ACC112 (cell line): Measurements from ENCODE around the gene ITPR2.

ENCODE experiments used
- H2AFZ ChIP-seq: fragments of 200-600 bp; sonication (generic); one replicate; pipeline ENCODE4 v1.6.0; 2017; ENCODE audit warnings: antibody characterized with exemption, low read length; ENCODE audit not compliant: unreplicated experiment
- H3K27ac ChIP-seq: fragments of 200-600 bp; sonication (generic); 2 replicates; pipeline ENCODE4 v1.5.1; 2014; ENCODE audit warnings: low read depth, mild to moderate bottlenecking, antibody characterized with exemption, low read length, moderate library complexity
- H3K27me3 ChIP-seq: fragments of 200-600 bp; sonication (generic); 2 replicates; pipeline ENCODE4 v1.6.1; 2014; ENCODE audit warnings: mild to moderate bottlenecking, antibody characterized with exemption, low read length, moderate library complexity, mixed read lengths; ENCODE audit not compliant: insufficient read depth
- H3K36me3 ChIP-seq: fragments of 200-600 bp; sonication (generic); 2 replicates; pipeline ENCODE4 v1.6.1; 2016; ENCODE audit warnings: mild to moderate bottlenecking, antibody characterized with exemption, low read length, moderate library complexity, mixed read lengths; ENCODE audit not compliant: insufficient read depth
- H3K4me1 ChIP-seq: fragments of 200-600 bp; sonication (generic); one replicate; pipeline ENCODE4 v1.6.1; 2016; ENCODE audit warnings: low read length, mixed read lengths; ENCODE audit not compliant: insufficient read depth, unreplicated experiment, control insufficient read depth
- H3K4me3 ChIP-seq: fragments of 200-600 bp; sonication (generic); 2 replicates; pipeline ENCODE4 v1.5.1; 2014; ENCODE audit warnings: mild to moderate bottlenecking, low read depth, low read length
- H3K79me2 ChIP-seq: fragments of 200-600 bp; sonication (generic); one replicate; pipeline ENCODE4 v1.6.0; 2016; ENCODE audit warnings: low read length; ENCODE audit not compliant: control insufficient read depth, unreplicated experiment, insufficient read depth

Gene ITPR2

GRCh38 chr12:26833743-26834490 lies 923 bp upstream of the ITPR2 start:
- H2AFZ ChIP-seq: peak overlapping the region; percentile 16
- H3K27ac ChIP-seq: no peak overlapping the region
- peaks cover 19% of the 10 kb centered on the region for H3K79me2 ChIP-seq
- H3K36me3 ChIP-seq: no peaks in the 10 kb centered on the region
- H3K4me1 ChIP-seq: peaks cover 3% of the 10 kb centered on the region
- H3K27me3 ChIP-seq: no peaks in the 10 kb centered on the region
- H3K4me3 ChIP-seq: peak overlapping the region; percentile 86

- peaks cover 3% of the 10 kb centered on the region for H3K4me1 ChIP-seq
- H3K79me2 ChIP-seq: peaks cover 19% of the 10 kb centered on the region
- H2AFZ ChIP-seq: peak overlapping the region; percentile 53
- no peaks in the 10 kb centered on the region for H3K36me3 ChIP-seq
- peak overlapping the region; percentile 86 for H3K4me3 ChIP-seq
- H3K27me3 ChIP-seq: no peaks in the 10 kb centered on the region
- peak overlapping the region; percentile 88 for H3K27ac ChIP-seq
These were observed 808 bp downstream of the ITPR2 start for GRCh38 chr12:26831951-26832821.

- Histone ChIP-seq H3K4me1 (peaks cover 3% of the 10 kb centered on the region), H3K27ac (no peak overlapping the region), H3K4me3 (no peak overlapping the region), H3K36me3 (no peaks in the 10 kb centered on the region), H3K79me2 (peaks cover 19% of the 10 kb centered on the region), H3K27me3 (no peaks in the 10 kb centered on the region), H2AFZ (no peak overlapping the region)
These were observed 2.0 kb downstream of the ITPR2 start for GRCh38 chr12:26830783-26831551.

- H2AFZ ChIP-seq: no peak overlapping the region
- peaks cover 19% of the 10 kb centered on the region for H3K79me2 ChIP-seq
- H3K27ac ChIP-seq: no peak overlapping the region
- no peak overlapping the region for H3K4me3 ChIP-seq
- H3K36me3 ChIP-seq: no peaks in the 10 kb centered on the region
- peaks cover 3% of the 10 kb centered on the region for H3K4me1 ChIP-seq
- H3K27me3 ChIP-seq: no peaks in the 10 kb centered on the region
These were observed 2.6 kb downstream of the ITPR2 start for GRCh38 chr12:26830363-26830762.

- no peak overlapping the region for H2AFZ ChIP-seq
- no peaks in the 10 kb centered on the region for H3K36me3 ChIP-seq
- H3K79me2 ChIP-seq: peaks cover 19% of the 10 kb centered on the region
- no peaks in the 10 kb centered on the region for H3K27me3 ChIP-seq
- no peak overlapping the region for H3K4me3 ChIP-seq
- no peak overlapping the region for H3K27ac ChIP-seq
- H3K4me1 ChIP-seq: peaks cover 3% of the 10 kb centered on the region
These were observed 4.5 kb downstream of the ITPR2 start for GRCh38 chr12:26828280-26829073.

- H3K4me1 ChIP-seq: peaks cover 14% of the 10 kb centered on the region
These were observed 6.6 kb downstream of the ITPR2 start for GRCh38 chr12:26826437-26826836.

GRCh38 chr12:26825459-26826016 lies 7.5 kb downstream of the ITPR2 start:
- Histone ChIP-seq H3K27me3 (no peaks in the 10 kb centered on the region), H3K79me2 (peaks cover 11% of the 10 kb centered on the region), H2AFZ (no peak overlapping the region), H3K4me3 (no peak overlapping the region), H3K27ac (no peak overlapping the region), H3K36me3 (no peaks in the 10 kb centered on the region), H3K4me1 (peaks cover 11% of the 10 kb centered on the region)

More at GRCh38 chr12:26826437-26826836, 6.6 kb downstream of the ITPR2 start:
- Histone ChIP-seq H3K79me2 (peaks cover 19% of the 10 kb centered on the region), H3K27me3 (no peaks in the 10 kb centered on the region), H3K4me3 (no peak overlapping the region), H2AFZ (no peak overlapping the region), H3K27ac (no peak overlapping the region), H3K36me3 (no peaks in the 10 kb centered on the region)

GRCh38 chr12:26823390-26823789 lies 9.6 kb downstream of the ITPR2 start:
- Histone ChIP-seq H3K4me1 (peaks cover 11% of the 10 kb centered on the region), H3K4me3 (no peak overlapping the region), H3K79me2 (no peaks in the 10 kb centered on the region), H3K27ac (no peak overlapping the region), H3K36me3 (no peaks in the 10 kb centered on the region), H3K27me3 (no peaks in the 10 kb centered on the region), H2AFZ (no peak overlapping the region)

GRCh38 chr12:26822026-26822425 lies 11.0 kb downstream of the ITPR2 start:
- no peaks in the 10 kb centered on the region for H3K27me3 ChIP-seq
- no peak overlapping the region for H3K4me3 ChIP-seq
- no peaks in the 10 kb centered on the region for H3K36me3 ChIP-seq
- H3K79me2 ChIP-seq: no peaks in the 10 kb centered on the region
- H3K4me1 ChIP-seq: peaks cover 11% of the 10 kb centered on the region
- H3K27ac ChIP-seq: no peak overlapping the region
- no peak overlapping the region for H2AFZ ChIP-seq
